ENCODE measurements around the gene GIMAP5. TPM values are rescaled to one million over a fixed set of nuclear protein-coding genes. Genes with fewer than 3 reads are reported as not detected.
A peak's percentile ranks its signal among the peaks of the same experiment; 100 is the strongest.

GIMAP5 gene
- total RNA-seq, 2 donors from 2014 or later, result 14.5 to 22.2 TPM

DNA sequence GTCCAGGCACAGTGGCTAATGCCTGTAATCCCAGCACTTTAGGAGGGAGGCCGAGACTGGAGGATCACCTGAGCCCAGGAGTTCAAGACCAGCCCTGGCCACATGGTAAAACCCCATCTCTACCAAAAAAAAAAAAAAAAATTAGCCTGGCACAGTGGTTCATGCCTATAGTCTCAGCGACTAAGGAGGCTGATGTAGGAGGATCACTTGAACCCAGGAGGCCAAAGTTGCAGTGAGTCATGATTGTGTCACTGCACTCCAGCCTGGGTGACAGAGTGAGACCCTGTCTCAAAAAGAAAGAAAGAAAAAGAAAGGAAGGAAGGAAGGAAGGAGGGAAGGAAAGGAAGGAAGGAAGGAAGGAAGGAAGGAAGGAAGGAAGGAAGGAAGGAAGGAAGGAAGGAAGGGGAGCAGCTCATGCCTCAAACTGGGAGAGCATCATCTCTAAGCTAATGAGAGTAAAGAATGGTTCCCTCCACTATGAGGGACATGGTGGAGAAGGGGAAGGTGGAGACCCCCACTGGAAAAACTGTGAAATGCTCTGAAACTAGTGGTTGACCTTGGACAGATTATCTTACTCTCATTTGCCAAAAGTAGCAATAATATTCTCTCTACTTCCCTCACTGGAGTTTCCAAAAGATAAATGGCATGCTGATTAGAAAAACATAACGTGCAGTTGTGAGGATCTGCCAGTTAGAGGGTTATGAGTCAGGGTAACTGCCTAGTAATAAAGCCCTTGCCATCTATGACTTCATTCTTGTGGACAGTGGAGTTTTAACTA is 16.8 kb downstream of the GIMAP5 start:
- no peaks in the 10 kb centered on the region for H3K36me3 ChIP-seq
- H3K27me3 ChIP-seq, result no peaks in the 10 kb centered on the region
- peaks cover 0 to 32% of the 10 kb centered on the region in 2 donors for H3K4me1 ChIP-seq
- H3K27ac ChIP-seq, result peak overlapping the region in 1 of 2 donors; percentile 78
- no peak for DNase-seq (ENCODE audit: low spot score)
- no peak overlapping the region for H3K4me3 ChIP-seq
- H3K9me3 ChIP-seq, result no peaks in the 10 kb centered on the region
- TF ChIP-seq, protein P1, sequence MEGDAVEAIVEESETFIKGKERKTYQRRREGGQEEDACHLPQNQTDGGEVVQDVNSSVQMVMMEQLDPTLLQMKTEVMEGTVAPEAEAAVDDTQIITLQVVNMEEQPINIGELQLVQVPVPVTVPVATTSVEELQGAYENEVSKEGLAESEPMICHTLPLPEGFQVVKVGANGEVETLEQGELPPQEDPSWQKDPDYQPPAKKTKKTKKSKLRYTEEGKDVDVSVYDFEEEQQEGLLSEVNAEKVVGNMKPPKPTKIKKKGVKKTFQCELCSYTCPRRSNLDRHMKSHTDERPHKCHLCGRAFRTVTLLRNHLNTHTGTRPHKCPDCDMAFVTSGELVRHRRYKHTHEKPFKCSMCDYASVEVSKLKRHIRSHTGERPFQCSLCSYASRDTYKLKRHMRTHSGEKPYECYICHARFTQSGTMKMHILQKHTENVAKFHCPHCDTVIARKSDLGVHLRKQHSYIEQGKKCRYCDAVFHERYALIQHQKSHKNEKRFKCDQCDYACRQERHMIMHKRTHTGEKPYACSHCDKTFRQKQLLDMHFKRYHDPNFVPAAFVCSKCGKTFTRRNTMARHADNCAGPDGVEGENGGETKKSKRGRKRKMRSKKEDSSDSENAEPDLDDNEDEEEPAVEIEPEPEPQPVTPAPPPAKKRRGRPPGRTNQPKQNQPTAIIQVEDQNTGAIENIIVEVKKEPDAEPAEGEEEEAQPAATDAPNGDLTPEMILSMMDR (IDR thresholded peaks at IDR 0.05), result peak in 1 of 2 donors; percentile 45

DNA sequence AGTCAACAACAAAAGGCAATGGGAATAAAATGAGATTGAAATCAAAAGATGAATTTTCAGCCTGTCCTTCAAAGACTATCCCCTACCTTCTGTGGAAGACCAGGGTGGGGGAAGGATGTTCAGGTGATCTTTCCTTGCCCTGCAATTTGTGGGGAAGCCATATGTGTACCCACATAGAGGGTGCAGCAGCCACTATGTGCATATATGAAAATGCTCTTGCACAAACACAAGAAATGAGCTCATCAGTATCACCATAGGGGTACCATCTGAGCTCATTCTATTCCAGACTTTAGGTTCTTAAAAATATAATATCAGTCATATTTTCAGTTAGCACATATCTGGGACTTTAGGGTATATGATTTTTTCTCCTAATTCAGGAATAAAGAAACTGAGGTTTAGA is 17.7 kb downstream of the GIMAP5 start:
- TF ChIP-seq, protein P1 (IDR thresholded peaks at IDR 0.05), result no peak
- Histone ChIP-seq H3K4me3 (no peak overlapping the region), H3K9me3 (no peaks in the 10 kb centered on the region), H3K36me3 (no peaks in the 10 kb centered on the region), H3K4me1 (peaks cover 0 to 32% of the 10 kb centered on the region in 2 donors), H3K27me3 (no peaks in the 10 kb centered on the region), H3K27ac (peak overlapping the region; percentile 0 to 78)
- no peak for DNase-seq (ENCODE audit: low spot score)

GRCh38 chr7:150755473-150756099 is 18.4 kb downstream of the GIMAP5 start:
- Histone ChIP-seq H3K4me3 (no peak overlapping the region), H3K27ac (peak overlapping the region; percentile 0 to 54), H3K27me3 (no peaks in the 10 kb centered on the region), H3K4me1 (peaks cover 0 to 32% of the 10 kb centered on the region in 2 donors), H3K36me3 (no peaks in the 10 kb centered on the region), H3K9me3 (no peaks in the 10 kb centered on the region)
- DNase-seq (ENCODE audit: low spot score), result no peak
- TF ChIP-seq, protein P1 (IDR thresholded peaks at IDR 0.05), result no peak

GRCh38 chr7:150756166-150756565 is 18.9 kb downstream of the GIMAP5 start:
- no peak overlapping the region for H3K4me3 ChIP-seq
- TF ChIP-seq, protein P1 (IDR thresholded peaks at IDR 0.05), result no peak
- no peak for DNase-seq (ENCODE audit: low spot score)
- no peaks in the 10 kb centered on the region for H3K9me3 ChIP-seq
- peaks cover 0 to 30% of the 10 kb centered on the region in 2 donors for H3K4me1 ChIP-seq
- H3K27ac ChIP-seq, result peak overlapping the region; percentile 0 to 54
- no peaks in the 10 kb centered on the region for H3K27me3 ChIP-seq
- no peaks in the 10 kb centered on the region for H3K36me3 ChIP-seq

DNA sequence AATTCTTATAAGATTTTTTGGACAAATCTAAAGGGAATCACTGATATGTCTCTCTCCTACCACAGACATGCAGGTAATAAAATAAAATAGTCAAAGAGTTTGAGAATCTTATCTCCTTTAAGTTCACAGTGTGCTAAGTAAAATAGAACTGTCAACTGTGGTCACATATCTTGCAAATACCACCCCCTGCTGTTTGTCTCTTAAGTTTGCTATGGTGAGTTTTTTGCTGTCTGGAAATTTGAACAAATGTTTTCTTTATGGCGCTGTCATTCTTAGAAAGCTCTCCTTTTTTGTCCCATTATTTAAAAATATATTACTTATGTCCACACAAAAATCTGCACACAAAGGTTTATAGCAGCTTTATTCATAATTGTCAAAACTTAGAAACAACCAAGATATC is 19.6 kb downstream of the GIMAP5 start:
- Histone ChIP-seq H3K36me3 (no peaks in the 10 kb centered on the region), H3K9me3 (no peaks in the 10 kb centered on the region), H3K4me1 (peaks cover 0 to 24% of the 10 kb centered on the region in 2 donors), H3K27me3 (no peaks in the 10 kb centered on the region), H3K27ac (peak overlapping the region in 1 of 2 donors; percentile 0), H3K4me3 (no peak overlapping the region)
- no peak for DNase-seq (ENCODE audit: low spot score)
- TF ChIP-seq, protein P1 (IDR thresholded peaks at IDR 0.05), result peak; percentile 32 to 65
